GM23338 (cell line): ENCODE measurements around the gene SBF2.

ENCODE experiments used
- CREB1 ChIP-seq: fragments of 250-450 bp; sonication (Bioruptor Pico); IDR thresholded peaks from 2 replicates; pipeline ENCODE4 v1.5.0; 2020; ENCODE audit warnings: low read depth, mild to moderate bottlenecking, moderate library complexity
- EZH2 ChIP-seq: fragments of 200-600 bp; sonication (generic); IDR thresholded peaks from one replicate; pipeline ENCODE4 v1.8.0; 2017; ENCODE audit warnings: antibody characterized with exemption, mild to moderate bottlenecking, low read depth; ENCODE audit not compliant: unreplicated experiment
- EZH2phosphoT487 ChIP-seq: fragments of 200-600 bp; sonication (generic); IDR thresholded peaks from one replicate; pipeline ENCODE4 v1.8.1; 2018; ENCODE audit warnings: antibody characterized with exemption; ENCODE audit not compliant: unreplicated experiment
- JUNB ChIP-seq: IDR thresholded peaks from one replicate; pipeline ENCODE4 v1.6.1; 2016; ENCODE audit warnings: antibody characterized with exemption; ENCODE audit not compliant: unreplicated experiment
- POLR2AphosphoS5 ChIP-seq: IDR thresholded peaks from 2 replicates; pipeline ENCODE4 v1.6.1; 2016; ENCODE audit warnings: antibody characterized with exemption, low read depth
- STAT1 ChIP-seq: IDR thresholded peaks from one replicate; pipeline ENCODE4 v1.6.1; 2016; ENCODE audit warnings: antibody characterized with exemption; ENCODE audit not compliant: unreplicated experiment
- ZNF331 ChIP-seq: fragments of 250-450 bp; sonication (Bioruptor Pico); IDR thresholded peaks from 2 replicates; pipeline ENCODE4 v1.5.0; 2020; ENCODE audit warnings: low read depth, mild to moderate bottlenecking, moderate library complexity
- TF ChIP-seq, protein P1 (sequence below), 2 experiments: fragments of 200-600 bp in 1 of 2; sonication (generic) in 1 of 2; conservative IDR thresholded peaks; 2 replicates each; pipeline versions ENCODE4 v1.5.1 to v1.6.1; 2016 to 2017; ENCODE audit warnings: antibody characterized with exemption in 2 of 2, low read depth in 2 of 2, mild to moderate bottlenecking in 2 of 2, moderate library complexity in 1 of 2
- TF ChIP-seq, protein P2 (sequence below): IDR thresholded peaks from one replicate; pipeline ENCODE4 v1.6.1; 2018; ENCODE audit warnings: antibody characterized with exemption; ENCODE audit not compliant: unreplicated experiment
- TF ChIP-seq, protein P3 (sequence below): IDR thresholded peaks from 2 replicates; pipeline ENCODE4 v1.6.1; 2016; ENCODE audit warnings: antibody characterized with exemption

DNA sequence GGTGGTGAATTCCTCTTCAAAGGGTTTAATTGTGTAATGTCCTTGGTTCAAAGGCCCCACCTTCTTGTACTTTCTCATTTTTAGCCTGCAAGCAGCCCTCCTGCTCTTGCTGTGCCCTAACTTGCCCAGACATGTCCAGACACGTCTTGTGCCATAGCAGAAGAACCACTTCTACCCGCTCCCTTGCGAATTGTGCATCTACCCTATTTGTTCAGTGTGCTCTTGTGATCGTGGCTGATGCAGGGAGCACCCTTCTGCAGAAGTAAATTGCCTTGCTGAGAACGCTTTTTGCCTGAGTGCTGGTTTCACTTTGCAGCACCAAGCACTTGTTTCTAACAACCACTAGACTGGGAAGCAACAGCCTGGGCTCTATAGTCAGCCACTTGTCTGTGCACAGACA, 249.4 kb downstream of the SBF2 start:
- TF ChIP-seq, protein P1, sequence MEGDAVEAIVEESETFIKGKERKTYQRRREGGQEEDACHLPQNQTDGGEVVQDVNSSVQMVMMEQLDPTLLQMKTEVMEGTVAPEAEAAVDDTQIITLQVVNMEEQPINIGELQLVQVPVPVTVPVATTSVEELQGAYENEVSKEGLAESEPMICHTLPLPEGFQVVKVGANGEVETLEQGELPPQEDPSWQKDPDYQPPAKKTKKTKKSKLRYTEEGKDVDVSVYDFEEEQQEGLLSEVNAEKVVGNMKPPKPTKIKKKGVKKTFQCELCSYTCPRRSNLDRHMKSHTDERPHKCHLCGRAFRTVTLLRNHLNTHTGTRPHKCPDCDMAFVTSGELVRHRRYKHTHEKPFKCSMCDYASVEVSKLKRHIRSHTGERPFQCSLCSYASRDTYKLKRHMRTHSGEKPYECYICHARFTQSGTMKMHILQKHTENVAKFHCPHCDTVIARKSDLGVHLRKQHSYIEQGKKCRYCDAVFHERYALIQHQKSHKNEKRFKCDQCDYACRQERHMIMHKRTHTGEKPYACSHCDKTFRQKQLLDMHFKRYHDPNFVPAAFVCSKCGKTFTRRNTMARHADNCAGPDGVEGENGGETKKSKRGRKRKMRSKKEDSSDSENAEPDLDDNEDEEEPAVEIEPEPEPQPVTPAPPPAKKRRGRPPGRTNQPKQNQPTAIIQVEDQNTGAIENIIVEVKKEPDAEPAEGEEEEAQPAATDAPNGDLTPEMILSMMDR (conservative IDR thresholded peaks at IDR 0.05; ENCODE audit: low read depth in 2 of 2): no peak
- TF ChIP-seq, protein P2, sequence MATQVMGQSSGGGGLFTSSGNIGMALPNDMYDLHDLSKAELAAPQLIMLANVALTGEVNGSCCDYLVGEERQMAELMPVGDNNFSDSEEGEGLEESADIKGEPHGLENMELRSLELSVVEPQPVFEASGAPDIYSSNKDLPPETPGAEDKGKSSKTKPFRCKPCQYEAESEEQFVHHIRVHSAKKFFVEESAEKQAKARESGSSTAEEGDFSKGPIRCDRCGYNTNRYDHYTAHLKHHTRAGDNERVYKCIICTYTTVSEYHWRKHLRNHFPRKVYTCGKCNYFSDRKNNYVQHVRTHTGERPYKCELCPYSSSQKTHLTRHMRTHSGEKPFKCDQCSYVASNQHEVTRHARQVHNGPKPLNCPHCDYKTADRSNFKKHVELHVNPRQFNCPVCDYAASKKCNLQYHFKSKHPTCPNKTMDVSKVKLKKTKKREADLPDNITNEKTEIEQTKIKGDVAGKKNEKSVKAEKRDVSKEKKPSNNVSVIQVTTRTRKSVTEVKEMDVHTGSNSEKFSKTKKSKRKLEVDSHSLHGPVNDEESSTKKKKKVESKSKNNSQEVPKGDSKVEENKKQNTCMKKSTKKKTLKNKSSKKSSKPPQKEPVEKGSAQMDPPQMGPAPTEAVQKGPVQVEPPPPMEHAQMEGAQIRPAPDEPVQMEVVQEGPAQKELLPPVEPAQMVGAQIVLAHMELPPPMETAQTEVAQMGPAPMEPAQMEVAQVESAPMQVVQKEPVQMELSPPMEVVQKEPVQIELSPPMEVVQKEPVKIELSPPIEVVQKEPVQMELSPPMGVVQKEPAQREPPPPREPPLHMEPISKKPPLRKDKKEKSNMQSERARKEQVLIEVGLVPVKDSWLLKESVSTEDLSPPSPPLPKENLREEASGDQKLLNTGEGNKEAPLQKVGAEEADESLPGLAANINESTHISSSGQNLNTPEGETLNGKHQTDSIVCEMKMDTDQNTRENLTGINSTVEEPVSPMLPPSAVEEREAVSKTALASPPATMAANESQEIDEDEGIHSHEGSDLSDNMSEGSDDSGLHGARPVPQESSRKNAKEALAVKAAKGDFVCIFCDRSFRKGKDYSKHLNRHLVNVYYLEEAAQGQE: no peak
- TF ChIP-seq JUNB (no peak), EZH2 (no peak), EZH2phosphoT487 (no peak), POLR2AphosphoS5 (no peak), ZNF331 (CRISPR knock-in tag) (no peak), CREB1 (no peak), STAT1 (no peak)
- TF ChIP-seq, protein P3, sequence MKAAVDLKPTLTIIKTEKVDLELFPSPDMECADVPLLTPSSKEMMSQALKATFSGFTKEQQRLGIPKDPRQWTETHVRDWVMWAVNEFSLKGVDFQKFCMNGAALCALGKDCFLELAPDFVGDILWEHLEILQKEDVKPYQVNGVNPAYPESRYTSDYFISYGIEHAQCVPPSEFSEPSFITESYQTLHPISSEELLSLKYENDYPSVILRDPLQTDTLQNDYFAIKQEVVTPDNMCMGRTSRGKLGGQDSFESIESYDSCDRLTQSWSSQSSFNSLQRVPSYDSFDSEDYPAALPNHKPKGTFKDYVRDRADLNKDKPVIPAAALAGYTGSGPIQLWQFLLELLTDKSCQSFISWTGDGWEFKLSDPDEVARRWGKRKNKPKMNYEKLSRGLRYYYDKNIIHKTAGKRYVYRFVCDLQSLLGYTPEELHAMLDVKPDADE: no peak
